ENCODE data around the gene CD200R1.
"Not testable (repeated sequence)": the region's sequence is repeated elsewhere in the genome, so short reads cannot be mapped to it uniquely, and the experiment has no call there.

CD200R1 gene

GRCh38 chr3:112973325-112974177 lies 1.4 kb downstream of the CD200R1 start:
- no peak for DNase-seq

GRCh38 chr3:112972158-112972557 lies 2.7 kb downstream of the CD200R1 start:
- no peak for DNase-seq

- no peak for DNase-seq
Measured at GRCh38 chr3:112967828-112968227, 7.1 kb downstream of the CD200R1 start.

- DNase-seq, result no peak
Measured at GRCh38 chr3:112967425-112967824, 7.5 kb downstream of the CD200R1 start.

GRCh38 chr3:112966633-112967032 lies 8.3 kb downstream of the CD200R1 start:
- DNase-seq, result no peak

GRCh38 chr3:112965656-112966055 lies 9.2 kb downstream of the CD200R1 start:
- DNase-seq, result no peak

- no peak for DNase-seq
Measured at GRCh38 chr3:112963683-112964082, 11.2 kb downstream of the CD200R1 start.

- no peak for DNase-seq
Measured at GRCh38 chr3:112958811-112959560, 15.9 kb downstream of the CD200R1 start.

- DNase-seq, result no peak
Measured at GRCh38 chr3:112956351-112956750, 18.6 kb downstream of the CD200R1 start.

GRCh38 chr3:112948346-112948838 lies 26.5 kb downstream of the CD200R1 start:
- DNase-seq, result no peak

- DNase-seq, result no peak
Measured at GRCh38 chr3:112931736-112932521, 43.0 kb downstream of the CD200R1 start.

- DNase-seq, result no peak
Measured at GRCh38 chr3:112930771-112931170, 44.1 kb downstream of the CD200R1 start.

- DNase-seq, result no peak
Measured at GRCh38 chr3:112925969-112926368, 48.9 kb downstream of the CD200R1 start.

GRCh38 chr3:112925560-112925959 lies 49.3 kb downstream of the CD200R1 start:
- no peak for DNase-seq

- DNase-seq, result not testable (repeated sequence)
Measured at GRCh38 chr3:112919541-112919940, 55.4 kb downstream of the CD200R1 start.

GRCh38 chr3:112908252-112908651 lies 66.7 kb downstream of the CD200R1 start:
- DNase-seq, result no peak

- no peak for DNase-seq
Measured at GRCh38 chr3:112904786-112905185, 70.1 kb downstream of the CD200R1 start.

- DNase-seq, result no peak
Measured at GRCh38 chr3:112900113-112900512, 74.8 kb downstream of the CD200R1 start.

GRCh38 chr3:112897791-112898190 lies 77.1 kb downstream of the CD200R1 start:
- DNase-seq, result no peak

GRCh38 chr3:112894258-112894657 lies 80.6 kb downstream of the CD200R1 start:
- no peak for DNase-seq

- no peak for DNase-seq
Measured at GRCh38 chr3:112889357-112889756, 85.5 kb downstream of the CD200R1 start.

- DNase-seq, result no peak
Measured at GRCh38 chr3:112888381-112889085, 86.4 kb downstream of the CD200R1 start.

Data from COR-L47 (cell line).